Measurements from ENCODE around the gene GAGE2A. TPM values are rescaled to one million over a fixed set of nuclear protein-coding genes. Genes with fewer than 3 reads are reported as not detected.

Gene GAGE2A
- polyA plus RNA-seq, 1 of the 3 experiments (the other 2 are of a cell fraction): not detected

DNA sequence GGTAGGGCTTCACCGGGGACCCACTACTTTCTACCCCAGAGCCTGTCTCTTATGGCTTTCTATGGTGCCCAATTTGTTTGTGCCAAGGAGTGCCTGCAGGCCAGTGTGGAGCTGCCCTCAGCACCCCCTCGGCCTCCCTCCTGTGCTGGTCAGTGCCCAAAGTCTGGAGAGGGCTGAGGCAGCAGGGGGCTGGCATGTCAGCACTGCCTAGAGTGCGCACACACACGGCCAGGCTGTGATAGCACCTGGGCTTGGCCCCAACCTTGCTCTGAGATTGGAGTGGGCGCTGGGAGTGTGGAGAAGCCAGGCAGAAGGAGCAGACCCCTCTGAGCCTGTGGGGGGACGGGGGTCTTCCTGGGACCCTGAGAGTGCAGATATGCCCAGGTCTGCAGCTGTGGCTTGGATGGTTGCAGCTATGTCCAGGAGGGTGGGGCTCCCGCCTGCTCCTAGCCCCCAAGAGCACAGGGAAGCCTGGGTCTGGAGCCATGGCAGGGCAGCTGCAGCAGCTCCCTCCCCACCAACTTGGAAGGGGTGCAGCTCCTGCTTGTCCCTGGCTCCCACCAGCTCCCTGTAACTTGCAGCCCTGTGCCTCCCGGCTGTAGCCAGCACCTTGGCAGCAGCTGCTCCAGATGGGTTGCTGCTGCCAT lies 55.8 kb downstream of the GAGE2A start:
- ChIA-PET POLR2A (no interaction called here), CTCF (no interaction called here)
- no peaks in the 10 kb centered on the region for H3K4me1 ChIP-seq (ENCODE audit: control insufficient read depth in 1 of 2, insufficient read depth in 2 of 2, low read depth in 1 of 2, low read length in 1 of 2)
- no peaks in the 10 kb centered on the region for H3K79me2 ChIP-seq (ENCODE audit: insufficient read depth)
- no peak overlapping the region for H2AFZ ChIP-seq (ENCODE audit: low read depth)
- H3K4me3 ChIP-seq (ENCODE audit: low read depth in 2 of 2, low read length in 1 of 2): no peak overlapping the region
- H3K9me2 ChIP-seq: no peaks in the 10 kb centered on the region
- H3K9ac ChIP-seq: no peak overlapping the region
- no peak overlapping the region for H3K4me2 ChIP-seq
- 2% methylated on average over 8 of the region's 8 CpGs for WGBS (ENCODE audit: low lambda C conversion rate)
- no peaks in the 10 kb centered on the region for H3F3A ChIP-seq (replicated peaks; ENCODE audit: insufficient read depth)
- DNase-seq: no peak
- H4K20me1 ChIP-seq (ENCODE audit: insufficient read depth): no peaks in the 10 kb centered on the region
- TF ChIP-seq, protein P1, sequence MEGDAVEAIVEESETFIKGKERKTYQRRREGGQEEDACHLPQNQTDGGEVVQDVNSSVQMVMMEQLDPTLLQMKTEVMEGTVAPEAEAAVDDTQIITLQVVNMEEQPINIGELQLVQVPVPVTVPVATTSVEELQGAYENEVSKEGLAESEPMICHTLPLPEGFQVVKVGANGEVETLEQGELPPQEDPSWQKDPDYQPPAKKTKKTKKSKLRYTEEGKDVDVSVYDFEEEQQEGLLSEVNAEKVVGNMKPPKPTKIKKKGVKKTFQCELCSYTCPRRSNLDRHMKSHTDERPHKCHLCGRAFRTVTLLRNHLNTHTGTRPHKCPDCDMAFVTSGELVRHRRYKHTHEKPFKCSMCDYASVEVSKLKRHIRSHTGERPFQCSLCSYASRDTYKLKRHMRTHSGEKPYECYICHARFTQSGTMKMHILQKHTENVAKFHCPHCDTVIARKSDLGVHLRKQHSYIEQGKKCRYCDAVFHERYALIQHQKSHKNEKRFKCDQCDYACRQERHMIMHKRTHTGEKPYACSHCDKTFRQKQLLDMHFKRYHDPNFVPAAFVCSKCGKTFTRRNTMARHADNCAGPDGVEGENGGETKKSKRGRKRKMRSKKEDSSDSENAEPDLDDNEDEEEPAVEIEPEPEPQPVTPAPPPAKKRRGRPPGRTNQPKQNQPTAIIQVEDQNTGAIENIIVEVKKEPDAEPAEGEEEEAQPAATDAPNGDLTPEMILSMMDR (IDR thresholded peaks at IDR 0.05): no peak
- TF ChIP-seq RFX5 (IDR thresholded peaks at IDR 0.05; ENCODE audit: low read length) (no peak), FOSL2 (IDR thresholded peaks at IDR 0.05; ENCODE audit: borderline replicate concordance, low read depth) (no peak), TCF12 (IDR thresholded peaks at IDR 0.05) (no peak), MXI1 (IDR thresholded peaks at IDR 0.05; ENCODE audit: low read depth, low read length) (no peak), SIN3A (IDR thresholded peaks at IDR 0.05; ENCODE audit: borderline replicate concordance, low read depth, low read length) (no peak), FOXM1 (IDR thresholded peaks at IDR 0.05; ENCODE audit: low read depth) (no peak), YY1 (IDR thresholded peaks at IDR 0.05; ENCODE audit: low read depth) (no peak), FOXJ3 (CRISPR knock-in tag; IDR thresholded peaks at IDR 0.05) (no peak), EP300 (IDR thresholded peaks at IDR 0.05; ENCODE audit: borderline replicate concordance in 1 of 2, low read depth in 1 of 2, low read length in 1 of 2) (no peak), NFIC (IDR thresholded peaks at IDR 0.05; ENCODE audit: borderline replicate concordance) (no peak), POLR2AphosphoS5 (IDR thresholded peaks at IDR 0.05; ENCODE audit: low read depth, low read length) (no peak)
- TF ChIP-seq, protein P2, sequence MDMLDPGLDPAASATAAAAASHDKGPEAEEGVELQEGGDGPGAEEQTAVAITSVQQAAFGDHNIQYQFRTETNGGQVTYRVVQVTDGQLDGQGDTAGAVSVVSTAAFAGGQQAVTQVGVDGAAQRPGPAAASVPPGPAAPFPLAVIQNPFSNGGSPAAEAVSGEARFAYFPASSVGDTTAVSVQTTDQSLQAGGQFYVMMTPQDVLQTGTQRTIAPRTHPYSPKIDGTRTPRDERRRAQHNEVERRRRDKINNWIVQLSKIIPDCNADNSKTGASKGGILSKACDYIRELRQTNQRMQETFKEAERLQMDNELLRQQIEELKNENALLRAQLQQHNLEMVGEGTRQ (IDR thresholded peaks at IDR 0.05; ENCODE audit: borderline replicate concordance, low read depth, low read length): no peak
- TF ChIP-seq, protein P3, sequence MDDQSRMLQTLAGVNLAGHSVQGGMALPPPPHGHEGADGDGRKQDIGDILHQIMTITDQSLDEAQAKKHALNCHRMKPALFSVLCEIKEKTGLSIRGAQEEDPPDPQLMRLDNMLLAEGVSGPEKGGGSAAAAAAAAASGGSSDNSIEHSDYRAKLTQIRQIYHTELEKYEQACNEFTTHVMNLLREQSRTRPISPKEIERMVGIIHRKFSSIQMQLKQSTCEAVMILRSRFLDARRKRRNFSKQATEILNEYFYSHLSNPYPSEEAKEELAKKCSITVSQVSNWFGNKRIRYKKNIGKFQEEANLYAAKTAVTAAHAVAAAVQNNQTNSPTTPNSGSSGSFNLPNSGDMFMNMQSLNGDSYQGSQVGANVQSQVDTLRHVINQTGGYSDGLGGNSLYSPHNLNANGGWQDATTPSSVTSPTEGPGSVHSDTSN (IDR thresholded peaks at IDR 0.05): no peak
- TF ChIP-seq, protein P4, sequence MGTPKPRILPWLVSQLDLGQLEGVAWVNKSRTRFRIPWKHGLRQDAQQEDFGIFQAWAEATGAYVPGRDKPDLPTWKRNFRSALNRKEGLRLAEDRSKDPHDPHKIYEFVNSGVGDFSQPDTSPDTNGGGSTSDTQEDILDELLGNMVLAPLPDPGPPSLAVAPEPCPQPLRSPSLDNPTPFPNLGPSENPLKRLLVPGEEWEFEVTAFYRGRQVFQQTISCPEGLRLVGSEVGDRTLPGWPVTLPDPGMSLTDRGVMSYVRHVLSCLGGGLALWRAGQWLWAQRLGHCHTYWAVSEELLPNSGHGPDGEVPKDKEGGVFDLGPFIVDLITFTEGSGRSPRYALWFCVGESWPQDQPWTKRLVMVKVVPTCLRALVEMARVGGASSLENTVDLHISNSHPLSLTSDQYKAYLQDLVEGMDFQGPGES (IDR thresholded peaks at IDR 0.05; ENCODE audit: low read depth, low read length): no peak
- H3K27ac ChIP-seq (ENCODE audit: low read depth in 2 of 2, low read length in 1 of 2): no peak overlapping the region
- H3K27me3 ChIP-seq (ENCODE audit: insufficient read depth): peaks cover 8% of the 10 kb centered on the region; the same call in 1 of the 2 replicates
- no peaks in the 10 kb centered on the region for H3K36me3 ChIP-seq (replicated peaks in 1 of 2; ENCODE audit: control insufficient read depth in 1 of 2, insufficient read depth in 2 of 2, low read length in 1 of 2)
- no peaks in the 10 kb centered on the region for H3K9me3 ChIP-seq

Other genes with a start within 250 kb of the GAGE2A start
- gene GAGE12C, start 57.3 kb upstream of the GAGE2A start, polyA plus RNA-seq (2012; rRNA removed): not detected in 2 replicates
- gene GAGE12D, start 47.8 kb upstream of the GAGE2A start, polyA plus RNA-seq (2012; rRNA removed): not detected in 2 replicates
- not detected in 2 replicates for gene GAGE12E, start 38.2 kb upstream of the GAGE2A start, polyA plus RNA-seq (2012; rRNA removed)
- gene GAGE12F, start 28.7 kb upstream of the GAGE2A start, polyA plus RNA-seq (2012; rRNA removed): not detected in 2 replicates
- not detected in 2 replicates for gene GAGE12G, start 19.1 kb upstream of the GAGE2A start, polyA plus RNA-seq (2012; rRNA removed)
- not detected in 2 replicates for gene GAGE12H, start 9.5 kb upstream of the GAGE2A start, polyA plus RNA-seq (2012; rRNA removed)
- gene GAGE1, start 9.5 kb downstream of the GAGE2A start, polyA plus RNA-seq (2012; rRNA removed): not detected in 2 replicates
- 0.50 and 0.54 TPM in 2 replicates for gene PAGE1, start 106.5 kb downstream of the GAGE2A start, polyA plus RNA-seq (2012; rRNA removed)
- gene PAGE4, start 239.8 kb downstream of the GAGE2A start, polyA plus RNA-seq (2012; rRNA removed): not detected in 2 replicates